GM21576 (cell line): Measurements from ENCODE around the gene SUSD4.

Source experiments
- ATAC-seq: cut with Tn5 transposase; IDR thresholded peaks from one replicate; pipeline ENCODE4 v1.9.1; 2021; ENCODE audit warnings: mild to moderate bottlenecking, moderate library complexity; ENCODE audit not compliant: unreplicated experiment

The SUSD4 gene

DNA sequence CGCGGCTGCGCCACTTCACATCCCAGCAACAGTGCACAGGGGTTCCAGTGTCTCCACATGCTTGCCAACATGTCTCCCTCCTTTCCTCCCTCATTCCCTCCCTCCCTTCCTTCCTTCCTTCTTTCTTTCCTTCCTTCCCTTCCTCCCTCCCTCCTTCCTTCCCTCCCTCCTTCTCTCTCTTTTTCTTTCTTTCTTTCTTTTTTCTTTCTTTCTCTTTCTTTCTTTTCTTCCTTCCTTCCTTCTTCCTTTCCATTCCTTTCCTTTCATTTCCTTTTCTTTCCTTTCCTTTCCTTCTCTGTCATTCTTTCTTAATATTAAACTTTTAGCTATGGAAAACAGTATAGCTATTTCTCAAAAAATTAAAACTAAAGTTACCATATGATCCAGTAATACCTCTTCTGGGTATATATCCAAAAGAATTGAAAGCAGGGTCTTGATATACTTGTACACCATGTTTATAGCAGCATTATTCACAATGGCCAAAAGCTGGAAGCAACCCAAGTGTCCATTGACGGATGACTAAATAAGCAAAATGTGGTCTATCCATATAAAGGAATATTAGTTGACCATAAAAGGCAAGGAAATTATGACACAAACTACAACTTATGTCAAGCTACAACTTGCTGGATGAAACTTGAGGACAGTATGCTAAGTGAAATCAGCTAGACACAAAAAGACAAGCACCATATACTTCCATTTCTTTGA, 165.9 kb downstream of the SUSD4 start:
- no peak for ATAC-seq

DNA sequence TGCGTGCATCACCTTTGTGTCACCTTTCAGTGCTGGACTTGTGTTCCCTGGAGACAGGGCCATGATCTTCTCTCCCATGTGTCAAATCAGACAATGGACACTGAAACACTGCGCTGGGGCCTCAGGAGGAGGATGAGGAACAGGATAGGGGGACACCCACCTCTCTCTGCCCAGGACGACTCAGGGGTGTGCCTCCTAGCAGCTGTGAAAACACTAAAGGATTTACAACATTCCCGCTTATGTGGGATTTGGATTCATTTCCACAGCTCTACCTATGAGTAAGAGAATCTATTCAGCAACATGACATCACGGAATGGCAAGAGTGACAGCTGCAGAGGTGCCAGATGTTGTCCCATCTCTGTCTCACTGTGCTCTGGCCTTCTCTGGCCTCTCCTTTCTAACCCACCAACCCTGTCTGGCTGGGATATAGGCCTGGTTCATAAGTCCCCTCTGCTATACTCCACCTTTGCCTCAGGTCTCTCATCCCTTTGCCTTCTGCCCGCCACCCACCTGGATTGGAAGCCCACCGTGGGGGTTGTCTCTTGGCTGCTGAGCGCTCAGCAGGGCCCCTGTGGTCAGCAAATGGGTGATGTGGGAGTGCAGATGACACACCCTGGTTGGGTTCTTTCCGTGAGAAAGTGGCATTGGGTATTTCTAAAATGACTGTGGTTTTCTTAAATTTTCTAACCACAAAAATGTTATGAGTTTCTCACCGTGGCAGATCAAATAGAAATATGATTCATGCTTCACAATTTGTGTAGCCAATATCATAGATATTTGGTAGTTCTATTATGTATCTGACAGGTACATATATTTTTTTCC, 173.9 kb downstream of the SUSD4 start:
- ATAC-seq = no peak

DNA sequence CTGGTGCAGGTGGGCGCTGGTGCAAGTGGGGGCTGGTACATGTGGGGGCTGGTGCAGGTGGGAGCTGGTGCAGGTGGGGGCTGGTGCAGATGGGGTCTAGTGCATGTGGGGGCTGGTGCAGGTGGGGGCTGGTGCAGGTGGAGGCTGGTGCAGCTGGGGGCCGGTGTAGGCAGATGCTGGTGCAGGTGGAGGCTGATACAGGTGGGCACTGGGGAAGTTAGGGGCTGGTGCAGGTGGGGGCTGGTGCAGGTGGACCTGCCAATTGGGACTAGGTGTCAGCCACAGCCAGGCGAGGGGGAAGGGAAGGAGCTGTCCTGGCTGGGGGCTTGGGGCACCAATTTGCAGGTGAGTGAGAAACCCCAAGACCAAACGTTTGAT, 174.5 kb downstream of the SUSD4 start:
- ATAC-seq = no peak

DNA sequence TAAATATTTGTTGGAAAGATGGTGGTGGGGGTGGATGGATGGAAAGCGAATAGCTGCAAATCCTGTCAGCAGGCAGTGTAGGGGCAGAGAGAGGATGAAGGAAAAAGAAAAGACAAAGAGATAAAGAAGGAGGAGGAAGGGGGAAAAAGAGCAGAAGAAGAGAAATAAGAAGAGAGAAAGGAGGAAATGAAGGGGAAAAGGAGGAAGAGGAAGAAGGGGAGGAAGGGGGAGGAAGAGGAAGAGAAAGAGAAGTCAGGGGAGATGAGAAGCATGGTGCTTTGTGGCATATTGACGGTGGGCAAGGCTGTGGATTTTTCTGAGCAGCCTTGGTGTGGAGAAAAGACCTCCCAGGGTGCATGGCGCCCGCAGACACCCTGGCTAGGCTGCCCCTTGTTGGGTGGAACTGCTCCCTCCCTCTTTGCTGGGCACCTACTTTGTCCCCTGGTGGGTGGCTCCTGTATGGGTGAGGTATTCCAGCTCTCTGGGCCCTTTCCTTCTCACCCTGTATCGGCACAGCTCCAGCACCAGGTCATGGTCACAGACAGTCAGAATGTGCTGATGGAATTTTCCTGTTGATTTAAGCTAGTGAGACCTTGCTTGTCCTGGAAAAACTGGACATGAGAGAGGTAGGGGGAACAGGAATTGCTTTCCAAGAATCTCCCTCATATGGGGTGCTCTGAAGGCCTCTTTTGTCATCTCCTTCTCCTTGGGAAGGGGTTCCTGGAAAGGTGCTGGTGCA, 175.2 kb downstream of the SUSD4 start:
- ATAC-seq = no peak

DNA sequence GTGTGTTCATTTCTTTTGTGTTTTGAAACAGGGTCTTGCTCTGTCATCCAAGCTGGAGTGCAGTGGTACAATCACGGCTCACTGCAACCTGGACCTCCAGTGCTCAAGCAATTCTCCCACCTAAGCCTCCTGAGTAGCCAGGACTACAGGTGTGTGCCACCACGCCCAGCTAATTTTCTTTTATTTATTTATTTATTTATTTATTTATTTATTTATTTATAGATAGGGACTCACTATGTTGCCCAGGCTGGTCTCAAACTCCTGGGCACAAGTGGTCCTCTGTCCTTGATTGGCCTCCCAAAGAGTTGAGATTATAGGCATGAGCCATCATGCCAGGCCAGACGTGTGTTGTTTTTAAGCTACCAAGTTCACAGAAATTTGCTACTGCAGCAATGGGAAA, 177.2 kb downstream of the SUSD4 start:
- ATAC-seq = no peak

DNA sequence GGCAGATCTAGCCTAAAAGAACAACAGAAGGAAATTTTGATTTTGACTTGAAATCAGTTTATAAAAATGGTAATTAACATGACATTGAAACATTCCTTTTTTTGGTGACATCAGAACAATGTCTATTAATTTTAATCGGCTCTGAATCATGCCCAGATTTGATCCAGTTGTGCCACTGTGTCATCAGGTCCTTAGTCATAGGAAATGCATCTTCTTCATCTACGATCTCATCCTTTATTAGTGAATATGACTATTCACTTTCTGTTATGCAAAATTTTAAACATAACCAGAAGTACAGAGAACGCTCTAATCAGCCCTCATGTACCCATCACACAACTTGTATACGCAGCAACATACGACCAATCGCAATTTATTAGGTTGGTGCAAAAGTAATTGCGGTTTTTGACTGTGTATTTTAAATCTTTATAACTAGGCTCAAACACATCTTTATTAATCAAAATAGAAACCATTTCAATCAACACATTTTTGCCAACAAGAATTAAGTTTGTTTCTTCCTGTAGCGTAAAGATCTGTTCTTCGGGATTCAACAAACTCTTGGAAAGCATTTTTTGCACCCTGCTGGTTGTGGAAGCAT, 180.6 kb downstream of the SUSD4 start:
- ATAC-seq = no peak

DNA sequence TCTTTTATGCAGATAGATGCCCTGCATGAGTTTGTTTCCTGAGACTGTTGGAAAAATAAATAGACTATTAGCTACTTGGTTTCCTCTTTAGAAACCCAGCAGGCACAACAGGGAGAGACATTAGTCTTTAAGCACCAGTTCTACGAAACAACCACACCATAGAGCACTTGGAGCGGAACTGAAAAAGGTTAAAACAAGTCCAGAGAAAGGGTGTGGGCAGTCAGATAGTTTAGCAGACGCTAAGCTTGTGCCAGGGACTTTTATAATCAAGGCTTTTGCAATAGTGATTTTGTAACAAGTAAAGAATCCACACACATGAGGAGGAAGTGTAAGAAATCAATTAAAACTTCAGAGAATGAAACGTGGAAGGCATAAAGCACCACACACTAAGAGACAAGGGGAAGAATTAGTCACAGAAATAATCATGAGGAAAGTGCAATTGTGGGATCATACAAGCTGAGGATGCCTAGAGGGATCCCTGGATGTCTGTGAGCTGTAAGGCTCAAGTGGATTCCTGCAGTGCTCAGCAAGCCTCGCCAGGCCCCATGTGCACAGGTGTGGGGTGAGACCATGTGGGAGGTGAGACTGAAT, 183.2 kb downstream of the SUSD4 start:
- no peak for ATAC-seq

DNA sequence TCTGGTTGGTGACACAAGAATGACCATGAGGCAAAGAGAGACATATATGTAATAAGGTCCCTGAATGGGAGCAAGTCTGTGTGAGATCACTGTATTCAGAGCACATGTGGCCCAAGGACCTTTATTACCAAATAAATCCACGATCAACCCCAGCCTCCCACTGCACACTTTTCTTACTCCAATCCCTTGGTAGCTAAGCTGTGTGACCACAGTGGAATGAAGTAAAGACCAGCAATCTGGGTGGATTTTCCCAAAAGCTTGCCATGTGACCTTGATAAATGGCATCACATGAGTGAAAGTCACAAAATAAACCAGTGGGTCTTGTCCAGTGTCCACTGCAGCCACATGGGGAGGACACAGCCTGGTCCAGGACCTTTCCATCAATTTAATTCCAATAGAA, 184.2 kb downstream of the SUSD4 start:
- ATAC-seq = no peak

DNA sequence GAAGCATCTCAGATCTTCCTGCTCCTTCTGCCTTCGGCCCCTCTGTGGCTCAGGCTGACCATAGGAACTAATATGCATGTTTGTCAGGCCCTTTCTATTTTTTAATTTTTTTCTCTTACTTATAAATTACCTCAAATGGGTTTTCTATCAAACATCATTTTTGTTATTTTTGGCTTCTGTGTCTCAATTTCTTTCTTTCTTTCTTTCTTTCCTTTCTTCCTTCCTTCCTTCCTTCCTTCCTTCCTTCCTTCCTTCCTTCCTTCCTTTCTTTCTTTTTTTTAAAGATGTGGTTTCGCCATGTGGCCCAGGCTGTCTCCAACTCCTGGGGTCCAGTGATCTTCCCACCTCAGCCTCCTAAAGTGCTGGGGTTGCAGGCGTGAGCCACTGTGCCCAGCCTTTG, 184.7 kb downstream of the SUSD4 start:
- ATAC-seq = no peak

DNA sequence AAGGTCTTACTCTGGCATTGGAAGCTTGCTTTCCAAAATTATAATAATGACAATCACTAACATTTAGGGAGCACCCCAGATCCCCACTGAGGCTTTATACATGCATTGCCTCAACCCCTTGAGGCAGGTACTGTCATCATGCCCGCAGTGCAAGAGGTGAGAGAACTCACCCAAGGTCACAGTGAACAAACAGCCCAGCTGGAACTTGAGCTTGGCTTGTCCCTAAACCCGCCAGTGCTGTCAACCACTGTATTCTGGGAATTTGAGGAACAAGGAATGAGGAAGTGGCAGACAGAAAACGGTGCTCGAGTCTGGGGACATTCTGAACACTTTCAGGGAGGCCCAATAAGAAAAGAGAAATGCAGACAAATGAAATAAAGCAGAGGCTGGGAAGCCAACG, 186.3 kb downstream of the SUSD4 start:
- ATAC-seq = no peak

DNA sequence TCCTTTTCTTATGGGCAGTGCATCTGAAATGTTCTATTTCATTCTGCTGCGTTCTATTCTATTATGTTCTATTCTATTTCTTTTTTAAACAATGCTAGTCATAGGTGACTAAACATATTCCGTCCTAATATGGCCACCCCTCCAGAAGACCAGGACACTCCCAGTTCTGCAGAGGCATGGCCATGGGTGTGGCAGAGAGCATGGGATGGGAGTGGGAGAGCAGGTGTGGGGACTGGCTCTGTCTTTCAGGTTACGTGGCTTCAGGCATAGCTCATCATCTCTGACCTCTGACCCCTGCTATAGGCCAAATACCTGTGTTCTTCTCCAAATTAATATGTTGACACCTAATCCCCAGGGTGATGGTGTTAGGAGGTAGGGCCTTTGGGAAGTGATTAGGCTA, 187.5 kb downstream of the SUSD4 start:
- ATAC-seq = no peak

DNA sequence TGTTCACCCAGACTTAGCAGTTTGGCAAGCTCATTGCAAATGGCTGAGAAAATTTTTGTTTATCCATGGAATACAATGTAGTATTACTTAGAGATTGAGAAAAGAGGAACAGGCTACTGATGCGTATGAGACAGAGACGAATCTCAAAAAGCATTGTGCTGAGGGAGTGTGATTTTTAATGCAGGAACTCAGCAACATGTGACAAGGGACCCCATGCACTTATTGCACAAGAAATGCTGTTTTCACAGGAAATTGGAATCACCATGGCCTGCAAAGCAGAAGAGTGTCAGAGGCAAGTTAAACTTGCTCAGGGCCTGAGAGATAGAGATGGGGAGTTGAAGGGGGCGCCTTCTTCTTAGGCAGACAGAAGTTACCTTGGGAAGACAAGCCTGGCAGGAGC, 188.3 kb downstream of the SUSD4 start:
- no peak for ATAC-seq

DNA sequence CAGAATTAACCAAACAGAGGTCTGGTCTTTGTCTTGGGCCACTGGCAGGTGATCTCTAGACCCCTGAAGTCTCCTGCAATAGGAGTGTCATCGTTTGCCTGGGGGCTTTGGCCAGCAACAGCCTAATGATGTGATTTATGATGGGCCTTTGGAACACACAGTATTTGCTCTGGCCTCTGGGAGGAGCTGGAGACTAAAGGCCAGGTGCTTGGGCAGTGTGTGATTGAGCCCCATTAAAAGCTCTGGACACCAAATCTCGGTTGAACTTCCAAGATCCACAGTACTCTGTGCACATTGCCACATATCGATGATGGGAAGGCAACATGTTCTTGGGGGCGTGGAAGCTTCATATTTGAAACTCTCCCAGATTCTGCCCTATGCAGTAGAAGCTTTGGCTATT, 188.9 kb downstream of the SUSD4 start:
- ATAC-seq = no peak
